Sigmoid colon (tissue), 4 donors: ENCODE data around the gene MBTPS2.

Experiments used
- EP300 ChIP-seq, 4 donors: sonication (generic); formaldehyde crosslinking; IDR thresholded peaks; one replicate each; pipeline ENCODE4 v1.6.1; 2017; ENCODE audit warnings: antibody characterized with exemption in 4 of 4
- POLR2A ChIP-seq, 2 donors: fragments of 450-650 bp; IDR thresholded peaks; one replicate each; pipeline ENCODE4 v1.6.1; 2016; ENCODE audit warnings: antibody characterized with exemption in 2 of 2, mild to moderate bottlenecking in 2 of 2, moderate library complexity in 2 of 2
- TF ChIP-seq, protein P1 (sequence below), 4 experiments: fragments of 450-650 bp in 3 of 4; fragments of 200-600 bp in 1 of 4; IDR thresholded peaks; one replicate each; pipeline ENCODE4 v1.5.1; 2016 to 2019; ENCODE audit warnings: antibody characterized with exemption in 4 of 4, mild to moderate bottlenecking in 3 of 4, moderate library complexity in 2 of 4

DNA sequence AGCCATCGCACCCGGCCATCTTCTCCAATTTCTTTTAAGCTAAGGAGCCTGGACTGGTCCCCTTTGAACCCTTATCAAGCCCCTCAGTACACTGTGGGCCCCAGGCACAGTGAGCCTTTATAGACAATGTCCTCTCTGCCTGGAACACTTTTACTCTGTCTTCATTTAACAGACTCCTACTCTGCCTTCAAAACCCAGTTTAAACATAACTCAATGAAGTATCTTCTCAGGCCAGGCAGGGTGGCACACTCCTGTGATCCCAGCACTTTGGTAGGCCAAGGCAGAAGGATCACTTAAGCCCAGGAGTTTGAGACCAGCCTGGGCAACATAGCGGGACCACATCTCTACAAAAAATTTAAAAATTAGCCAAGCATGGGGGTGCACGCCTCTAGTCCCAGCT, 73.6 kb downstream of the MBTPS2 start:
- TF ChIP-seq, protein P1, sequence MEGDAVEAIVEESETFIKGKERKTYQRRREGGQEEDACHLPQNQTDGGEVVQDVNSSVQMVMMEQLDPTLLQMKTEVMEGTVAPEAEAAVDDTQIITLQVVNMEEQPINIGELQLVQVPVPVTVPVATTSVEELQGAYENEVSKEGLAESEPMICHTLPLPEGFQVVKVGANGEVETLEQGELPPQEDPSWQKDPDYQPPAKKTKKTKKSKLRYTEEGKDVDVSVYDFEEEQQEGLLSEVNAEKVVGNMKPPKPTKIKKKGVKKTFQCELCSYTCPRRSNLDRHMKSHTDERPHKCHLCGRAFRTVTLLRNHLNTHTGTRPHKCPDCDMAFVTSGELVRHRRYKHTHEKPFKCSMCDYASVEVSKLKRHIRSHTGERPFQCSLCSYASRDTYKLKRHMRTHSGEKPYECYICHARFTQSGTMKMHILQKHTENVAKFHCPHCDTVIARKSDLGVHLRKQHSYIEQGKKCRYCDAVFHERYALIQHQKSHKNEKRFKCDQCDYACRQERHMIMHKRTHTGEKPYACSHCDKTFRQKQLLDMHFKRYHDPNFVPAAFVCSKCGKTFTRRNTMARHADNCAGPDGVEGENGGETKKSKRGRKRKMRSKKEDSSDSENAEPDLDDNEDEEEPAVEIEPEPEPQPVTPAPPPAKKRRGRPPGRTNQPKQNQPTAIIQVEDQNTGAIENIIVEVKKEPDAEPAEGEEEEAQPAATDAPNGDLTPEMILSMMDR (IDR thresholded peaks at IDR 0.05), result no peak
- TF ChIP-seq POLR2A (IDR thresholded peaks at IDR 0.05) (no peak), EP300 (IDR thresholded peaks at IDR 0.05) (no peak)
